ENCODE measurements around the gene PGM5.

Gene PGM5

GRCh38 chr9:68500457-68501381, 144.3 kb downstream of the PGM5 start:
- no peak for DNase-seq

- DNase-seq = no peak
Observed at GRCh38 chr9:68502279-68502678, 145.9 kb downstream of the PGM5 start.

DNA sequence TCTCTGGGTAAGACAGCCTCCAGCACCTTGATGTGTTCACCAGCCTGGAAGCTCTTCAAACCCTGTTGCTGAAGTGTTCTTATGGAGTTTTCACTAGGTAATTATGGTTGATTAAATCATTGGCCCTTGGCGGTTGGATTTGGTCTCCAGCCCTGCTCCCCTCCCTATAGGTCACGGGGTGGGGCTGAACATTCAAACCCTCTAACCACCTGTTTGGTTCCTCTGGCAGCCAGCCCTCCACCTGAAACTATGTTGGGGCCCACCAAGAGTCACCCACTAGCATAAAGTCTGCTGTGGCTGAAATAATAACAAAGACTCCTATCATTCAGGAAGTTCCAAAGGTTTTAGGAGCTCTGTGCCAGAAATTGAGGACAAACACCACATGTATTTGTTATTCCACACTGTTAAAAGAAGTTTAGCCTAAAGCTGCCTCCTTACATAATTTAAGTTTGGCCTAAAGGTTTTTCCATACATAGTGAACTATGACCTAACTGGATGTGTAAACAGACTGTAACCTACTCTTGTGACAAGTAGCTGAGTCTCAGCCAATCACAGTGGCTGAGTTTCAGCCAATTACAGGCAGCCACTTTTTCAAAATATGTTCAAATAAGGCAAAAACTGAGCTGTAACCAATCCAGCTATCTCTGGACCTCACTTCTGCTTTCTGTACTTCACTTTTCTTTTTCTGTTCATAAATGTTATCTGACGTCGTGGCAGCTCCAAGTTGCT, 149.4 kb downstream of the PGM5 start:
- DNase-seq = no peak

- DNase-seq = no peak
Observed at GRCh38 chr9:68506551-68506950, 150.1 kb downstream of the PGM5 start.

GRCh38 chr9:68507130-68507805, 150.9 kb downstream of the PGM5 start:
- DNase-seq = no peak

DNA sequence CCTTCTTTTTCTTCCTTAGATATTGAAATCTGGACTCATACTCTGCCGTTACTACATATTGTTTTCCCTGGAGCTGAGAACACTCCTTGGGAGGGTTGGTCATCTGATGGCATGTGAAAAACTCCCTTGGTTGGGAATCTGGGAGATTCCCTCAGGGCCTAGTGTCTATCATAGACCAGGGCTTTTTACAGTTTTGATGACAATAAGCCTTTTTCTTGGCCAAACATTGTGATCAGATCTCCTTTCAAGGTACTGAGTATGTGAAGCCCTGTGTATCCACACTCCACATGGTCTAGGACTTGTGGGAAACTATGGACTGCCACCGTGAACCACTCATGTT, 151.4 kb downstream of the PGM5 start:
- no peak for DNase-seq

- no peak for DNase-seq
Observed at GRCh38 chr9:68508547-68508946, 152.1 kb downstream of the PGM5 start.

DNA sequence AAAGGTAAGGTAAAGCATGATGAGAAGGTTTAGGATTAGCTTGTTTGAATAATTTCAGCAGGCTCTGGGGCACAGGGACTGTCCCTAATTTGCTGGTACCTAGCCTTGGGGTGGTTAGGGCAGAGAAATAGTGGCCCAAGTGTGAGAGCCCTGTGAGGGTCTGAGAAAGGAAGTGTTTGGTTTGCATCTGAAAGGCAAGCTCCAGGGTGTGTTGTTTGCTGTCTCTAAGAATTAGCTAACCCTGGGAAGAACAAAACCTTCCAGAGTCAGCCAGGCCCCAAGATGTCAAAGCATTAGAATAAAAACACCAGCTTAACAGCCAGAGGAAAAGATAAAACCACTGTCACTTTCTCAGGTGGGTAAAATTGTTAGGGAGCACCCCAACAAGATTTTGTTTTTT, 153.3 kb downstream of the PGM5 start:
- DNase-seq = no peak

DNA sequence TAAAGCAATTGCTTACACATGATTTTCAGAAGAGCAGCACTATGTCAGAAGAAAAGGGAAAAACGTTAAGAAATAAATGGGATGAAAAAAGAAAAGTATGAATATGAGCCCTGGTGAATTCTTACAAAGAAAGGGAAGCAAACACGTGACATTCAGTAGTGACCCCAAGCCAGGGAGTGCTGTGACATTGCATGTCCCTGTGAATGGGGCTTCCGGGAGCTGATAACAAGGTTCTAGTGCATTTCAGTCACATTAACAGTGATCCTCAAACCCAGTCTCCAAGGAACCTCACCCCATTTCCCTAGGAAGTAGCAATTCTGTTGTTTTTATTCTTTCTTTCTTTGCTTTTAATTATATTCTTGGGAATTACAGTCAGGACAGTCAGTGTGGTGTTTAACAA, 157.0 kb downstream of the PGM5 start:
- no peak for DNase-seq

- DNase-seq = no peak
Observed at GRCh38 chr9:68513981-68514380, 157.6 kb downstream of the PGM5 start.

GRCh38 chr9:68515326-68516017, 159.1 kb downstream of the PGM5 start:
- no peak for DNase-seq

- DNase-seq = no peak
Observed at GRCh38 chr9:68522131-68522530, 165.7 kb downstream of the PGM5 start.

- DNase-seq = no peak
Observed at GRCh38 chr9:68522954-68523353, 166.5 kb downstream of the PGM5 start.

DNA sequence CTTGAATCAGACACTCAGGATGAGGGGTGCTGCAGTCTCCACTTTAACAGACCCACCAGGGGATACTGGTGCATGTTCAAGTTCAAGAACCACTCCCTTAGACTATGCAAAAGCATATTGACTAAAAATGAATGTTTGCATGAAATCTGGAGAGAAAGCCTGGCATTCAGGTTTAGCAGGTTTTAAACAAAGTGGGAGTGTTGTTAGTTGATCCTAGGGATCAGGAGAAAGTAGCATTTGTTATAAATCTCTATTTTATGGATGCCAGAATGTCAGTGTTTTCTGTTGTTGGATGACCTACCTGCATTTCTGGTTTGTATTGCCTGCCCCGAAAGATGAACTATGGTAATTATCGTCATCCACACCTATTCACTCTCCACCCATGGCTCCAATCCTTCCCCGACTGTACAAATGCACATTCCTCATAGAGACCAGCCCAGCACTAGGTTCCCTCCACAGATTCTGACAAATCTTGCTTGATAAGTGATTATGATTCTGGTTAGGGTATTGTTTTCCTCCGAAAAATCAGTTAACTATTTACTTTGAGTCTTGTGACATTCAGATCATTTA, 167.0 kb downstream of the PGM5 start:
- DNase-seq = no peak

DNA sequence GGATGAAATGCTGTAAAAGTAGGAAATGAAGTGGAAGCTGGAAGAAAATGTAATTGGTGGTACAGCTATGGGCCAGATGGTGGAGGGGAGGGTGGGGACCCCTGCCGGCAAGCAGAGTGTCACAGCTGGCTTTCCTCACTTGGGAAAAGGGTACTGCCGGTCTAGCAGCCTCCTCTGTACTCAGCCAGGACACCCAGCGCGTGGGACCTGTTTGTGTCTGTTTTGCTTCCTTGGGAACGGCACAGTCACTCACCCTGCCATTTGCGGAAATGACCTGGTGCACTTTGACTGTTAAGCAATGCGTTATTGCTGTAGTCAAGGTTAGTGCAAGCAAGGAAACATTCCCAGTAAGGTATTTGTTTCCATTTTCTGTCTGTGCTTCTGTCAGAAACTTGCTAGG, 174.2 kb downstream of the PGM5 start:
- no peak for DNase-seq

- no peak for DNase-seq
Observed at GRCh38 chr9:68532131-68532530, 175.7 kb downstream of the PGM5 start.

DNA sequence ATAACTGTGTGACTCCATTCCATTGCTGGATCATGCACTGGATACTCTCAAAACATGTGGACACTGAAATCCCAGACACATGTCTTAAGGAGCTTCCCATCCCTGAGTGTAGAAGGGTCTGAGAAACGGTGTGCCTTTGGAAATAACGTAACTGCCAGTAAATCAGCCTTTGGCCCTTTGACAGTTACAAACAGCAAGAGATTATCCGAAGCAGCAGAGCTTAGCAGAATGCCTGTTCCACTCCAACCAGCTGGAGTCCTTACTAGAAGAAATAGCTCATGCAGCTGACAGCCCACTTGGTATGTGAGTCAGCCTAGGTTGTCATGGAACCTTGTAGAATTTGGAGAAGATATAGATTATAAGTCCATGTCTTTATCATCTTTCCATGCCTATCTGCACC, 177.3 kb downstream of the PGM5 start:
- DNase-seq = no peak

- no peak for DNase-seq
Observed at GRCh38 chr9:68536876-68537615, 180.6 kb downstream of the PGM5 start.

GRCh38 chr9:68537616-68537880, 181.1 kb downstream of the PGM5 start:
- no peak for DNase-seq

- DNase-seq = no peak
Observed at GRCh38 chr9:68538200-68538599, 181.8 kb downstream of the PGM5 start.

DNA sequence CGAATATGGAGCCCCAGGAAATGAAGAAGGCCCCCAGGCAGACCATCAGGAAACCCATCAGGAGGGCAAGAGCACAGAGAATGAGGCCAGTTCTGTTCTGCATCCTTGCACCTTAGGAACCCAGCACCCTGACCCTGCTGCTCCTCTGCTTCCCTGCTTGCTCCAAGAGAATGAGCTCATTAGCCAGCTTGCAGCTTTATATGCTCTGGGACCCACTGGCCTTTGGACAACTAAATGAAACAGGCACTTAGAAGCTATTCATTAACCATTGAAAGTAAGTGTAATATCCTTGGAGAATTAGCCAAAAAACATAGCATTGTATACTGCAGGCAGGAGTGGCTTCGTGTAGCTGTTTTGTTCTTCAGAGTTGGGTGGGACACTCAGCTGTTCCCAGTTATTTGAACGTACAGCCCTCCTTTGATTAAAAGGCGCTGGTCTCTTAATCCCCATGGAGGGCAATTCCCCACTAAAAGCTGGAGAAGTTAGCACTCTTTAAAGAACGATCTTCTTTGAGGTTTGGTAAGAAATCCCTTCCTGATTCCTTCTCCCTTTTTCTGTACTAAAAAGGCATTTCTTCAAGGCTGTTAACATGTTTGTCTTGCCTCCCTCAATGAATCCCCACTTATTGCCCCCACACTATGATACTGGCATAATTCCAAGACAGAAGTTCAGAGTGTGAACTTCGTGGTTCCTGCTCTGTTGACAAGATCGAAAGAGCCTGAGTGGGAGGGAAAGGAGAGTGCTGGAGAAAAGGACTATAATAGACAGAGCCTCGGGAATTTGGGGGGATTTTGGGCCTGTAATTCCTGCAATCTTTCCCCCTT, 184.5 kb downstream of the PGM5 start, which contains the start of gene TMEM252:
TMEM252 (minus strand) TSS at position 172 of the 824 bp plus-strand sequence; CDS start at position 103, 69 bp downstream.
- no peak for DNase-seq
